ENCODE measurements around the gene KATNAL1.

KATNAL1 gene

GRCh38 chr13:30158774-30159445 lies 148.4 kb downstream of the KATNAL1 start:
- peak in 3 of 6 experiments; percentile 2 to 34 (median 31) for DNase-seq

GRCh38 chr13:30157616-30157993 lies 149.7 kb downstream of the KATNAL1 start:
- no peak for DNase-seq

- DNase-seq, result no peak
Measured at GRCh38 chr13:30156826-30157615, 150.3 kb downstream of the KATNAL1 start.

- no peak for DNase-seq
Measured at GRCh38 chr13:30156270-30156669, 151.1 kb downstream of the KATNAL1 start.

GRCh38 chr13:30154931-30155330 lies 152.4 kb downstream of the KATNAL1 start:
- no peak for DNase-seq

GRCh38 chr13:30154531-30154930 lies 152.8 kb downstream of the KATNAL1 start:
- no peak for DNase-seq

GRCh38 chr13:30153545-30154426 lies 153.6 kb downstream of the KATNAL1 start:
- DNase-seq, result no peak

All from stimulated activated naive CD4-positive, alpha-beta T cell (primary cell).